ENCODE measurements around the gene CSPG5. TPM values are rescaled to one million over a fixed set of nuclear protein-coding genes. Genes with fewer than 3 reads are reported as not detected.
A peak's percentile ranks its signal among the peaks of the same experiment; 100 is the strongest.

The CSPG5 gene
- total and polyA plus RNA-seq, 2 donors (not counting 1 experiment from before 2014, with no cell fraction given) = 0.04 to 0.99 TPM

GRCh38 chr3:47512416-47513124 is 66.1 kb downstream of the CSPG5 start:
- peak overlapping the region; percentile 87 for H3K9ac ChIP-seq (ENCODE audit: low read length)
- ATAC-seq (ENCODE audit: low read depth) (no peak), DNase-seq (peak; percentile 57)
- no peaks in the 10 kb centered on the region for H3K9me3 Mint-ChIP-seq (ENCODE audit: insufficient read depth)
- H3K4me1 ChIP-seq (ENCODE audit: control insufficient read depth in 2 of 2, insufficient read depth in 2 of 2, low read length in 2 of 2) = peaks cover 0 to 9% of the 10 kb centered on the region in 2 donors
- peak overlapping the region; percentile 66 to 76 for H3K27ac ChIP-seq (ENCODE audit: low read length in 2 of 2)
- no peaks in the 10 kb centered on the region for H3K27me3 Mint-ChIP-seq
- H3K79me2 ChIP-seq (ENCODE audit: control insufficient read depth, insufficient read depth, low read length) = peaks cover 37% of the 10 kb centered on the region
- H3K27me3 ChIP-seq (replicated peaks in 1 of 4; ENCODE audit: control extremely low read depth in 1 of 4, control insufficient read depth in 3 of 4, insufficient read depth in 4 of 4, low read length in 3 of 4) = no peaks in the 10 kb centered on the region
- H3K4me2 ChIP-seq (replicated peaks; ENCODE audit: low read depth, low read length, poor library complexity, severe bottlenecking) = peak overlapping the region; percentile 87
- CTCF ChIA-PET = interaction anchor here (0.6 to 1.4 kb wide), 3 partner anchors 10 to 312 kb away, joined by 3 to 6 read pairs (median 3); no protein-coding TSS in a partner anchor
- intact Hi-C loops (cut with micrococcal nuclease) = loop anchor here (1.0 to 2.0 kb wide), 5 partner anchors 10 to 291 kb away; partner anchors contain the start of genes DHX30, KIF9, KLHL18 and SCAP
- no peak for TF ChIP-seq CTCF (IDR thresholded peaks at IDR 0.05)
- TF ChIP-seq EZH2 (IDR thresholded peaks at IDR 0.05; ENCODE audit: borderline replicate concordance, insufficient read depth, low read depth, low read length, poor library complexity, severe bottlenecking) = no peak
- H3K4me3 Mint-ChIP-seq = peak overlapping the region; percentile 99
- no peaks in the 10 kb centered on the region for H4K20me1 ChIP-seq (ENCODE audit: control insufficient read depth, insufficient read depth, low read length, poor library complexity, severe bottlenecking)
- H3K27ac Mint-ChIP-seq = peak overlapping the region; percentile 99
- peak overlapping the region; percentile 79 to 91 (median 80) for H3K4me3 ChIP-seq (ENCODE audit: control extremely low read depth in 1 of 5, extremely low read depth in 1 of 5, insufficient read depth in 1 of 5, low read depth in 2 of 5, low read length in 4 of 5)
- POLR2A ChIA-PET = interaction anchor here (0.7 kb wide), 2 partner anchors 29 to 464 kb away, joined by 5 to 6 read pairs; no protein-coding TSS in a partner anchor
- peaks cover 0 to 2% (median 0%) of the 10 kb centered on the region in 3 donors for H3K9me3 ChIP-seq (ENCODE audit: control extremely low read depth in 1 of 3, control insufficient read depth in 2 of 3, insufficient read depth in 1 of 3, low read length in 2 of 3)
- peaks cover 16% of the 10 kb centered on the region for H3K4me1 Mint-ChIP-seq
- peak overlapping the region; percentile 100 for H2AFZ ChIP-seq (ENCODE audit: insufficient read depth, low read depth, low read length, poor library complexity, severe bottlenecking)
- WGBS (ENCODE audit: insufficient coverage) = 10% methylated on average over 25 of the region's 36 CpGs
- H3K36me3 ChIP-seq (replicated peaks in 1 of 2; ENCODE audit: control extremely low read depth in 1 of 2, control insufficient read depth in 1 of 2, extremely low read depth in 1 of 2, insufficient read depth in 2 of 2, low read length in 1 of 2) = peaks cover 0 to 22% of the 10 kb centered on the region in 2 experiments

Small RNA genes within 50 kb of the gene (small RNA-seq; reads per million reads assigned to genes)
- gene RN7SL870P (ENCODE audit: insufficient read length, low read depth, low replicate concordance) = not detected

Other genes starting within 250 kb of the CSPG5 start
- 68.8 TPM in 2 replicates for gene PTPN23, start 197.8 kb downstream of the CSPG5 start, total RNA-seq
- 20.0 and 21.3 TPM in 2 replicates for gene PTPN23, start 197.8 kb downstream of the CSPG5 start, polyA plus RNA-seq
- 100.0 and 113 TPM in 2 replicates for gene SCAP, start 102.9 kb downstream of the CSPG5 start, total RNA-seq
- 44.0 and 55.8 TPM in 2 replicates for gene SCAP, start 102.9 kb downstream of the CSPG5 start, polyA plus RNA-seq
- gene ELP6, start 65.2 kb downstream of the CSPG5 start, total RNA-seq = 32.0 and 36.7 TPM in 2 replicates
- gene ELP6, start 65.2 kb downstream of the CSPG5 start, polyA plus RNA-seq = 20.6 and 29.4 TPM in 2 replicates
- 149 and 155 TPM in 2 replicates for gene SMARCC1, start 203.0 kb upstream of the CSPG5 start, total RNA-seq
- gene SMARCC1, start 203.0 kb upstream of the CSPG5 start, polyA plus RNA-seq = 13.1 and 13.8 TPM in 2 replicates
- gene DHX30, start 224.3 kb upstream of the CSPG5 start, total RNA-seq = 81.8 and 88.9 TPM in 2 replicates
- 77.0 and 84.7 TPM in 2 replicates for gene DHX30, start 224.3 kb upstream of the CSPG5 start, polyA plus RNA-seq